Renal pelvis (tissue), 12 donors: Measurements from ENCODE around the gene SLC27A5. TPM values are rescaled to one million over a fixed set of nuclear protein-coding genes. Genes with fewer than 3 reads are reported as not detected.

Experiments
- DNase-seq: peaks from one replicate; pipeline ENCODE4 v3.0.0-alpha.2; 2013
- long read RNA-seq, 16 experiments: transcript quantifications; one replicate each; lab custom pipeline, GENCODE V29; 2026
- polyA plus RNA-seq, 3 donors: library from polyadenylated mRNA; unstranded; fragments of 120-200 nt; gene quantifications; one replicate each; pipeline ENCODE4 v1.2.1, GENCODE V29; 2013; ENCODE audit not compliant: insufficient read length in 3 of 3

SLC27A5 gene, protein sequence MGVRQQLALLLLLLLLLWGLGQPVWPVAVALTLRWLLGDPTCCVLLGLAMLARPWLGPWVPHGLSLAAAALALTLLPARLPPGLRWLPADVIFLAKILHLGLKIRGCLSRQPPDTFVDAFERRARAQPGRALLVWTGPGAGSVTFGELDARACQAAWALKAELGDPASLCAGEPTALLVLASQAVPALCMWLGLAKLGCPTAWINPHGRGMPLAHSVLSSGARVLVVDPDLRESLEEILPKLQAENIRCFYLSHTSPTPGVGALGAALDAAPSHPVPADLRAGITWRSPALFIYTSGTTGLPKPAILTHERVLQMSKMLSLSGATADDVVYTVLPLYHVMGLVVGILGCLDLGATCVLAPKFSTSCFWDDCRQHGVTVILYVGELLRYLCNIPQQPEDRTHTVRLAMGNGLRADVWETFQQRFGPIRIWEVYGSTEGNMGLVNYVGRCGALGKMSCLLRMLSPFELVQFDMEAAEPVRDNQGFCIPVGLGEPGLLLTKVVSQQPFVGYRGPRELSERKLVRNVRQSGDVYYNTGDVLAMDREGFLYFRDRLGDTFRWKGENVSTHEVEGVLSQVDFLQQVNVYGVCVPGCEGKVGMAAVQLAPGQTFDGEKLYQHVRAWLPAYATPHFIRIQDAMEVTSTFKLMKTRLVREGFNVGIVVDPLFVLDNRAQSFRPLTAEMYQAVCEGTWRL
- polyA plus RNA-seq, result 10 to 100 TPM; 13.3 to 13.8 (median 13.6) TPM
- long read RNA-seq, donor 1, full-length matches to known transcripts, result 14 of 20 reads
- long read RNA-seq, donor 1, partial matches to known transcripts, result 6 of 20 reads
- long read RNA-seq, donor 1, other reads (novel, unspliced or antisense), result 0 of 20 reads
- long read RNA-seq, donor 2, full-length matches to known transcripts, result 10 of 10 reads
- long read RNA-seq, donor 2, partial matches to known transcripts, result 0 of 10 reads
- long read RNA-seq, donor 2, other reads (novel, unspliced or antisense), result 0 of 10 reads
- long read RNA-seq, donor 3, full-length matches to known transcripts, result 5 of 360 reads
- long read RNA-seq, donor 3, partial matches to known transcripts, result 355 of 360 reads
- long read RNA-seq, donor 3, other reads (novel, unspliced or antisense), result 0 of 360 reads
- long read RNA-seq, donor 4, full-length matches to known transcripts, result 14 of 14 reads
- long read RNA-seq, donor 4, partial matches to known transcripts, result 0 of 14 reads
- long read RNA-seq, donor 4, other reads (novel, unspliced or antisense), result 0 of 14 reads
- long read RNA-seq, donor 5, partial matches to known transcripts, result 0 of 2 reads
- long read RNA-seq, donor 5, other reads (novel, unspliced or antisense), result 0 of 2 reads
- long read RNA-seq, donor 6, full-length matches to known transcripts, result 12 of 17 reads
- long read RNA-seq, donor 6, partial matches to known transcripts, result 5 of 17 reads
- long read RNA-seq, donor 6, other reads (novel, unspliced or antisense), result 0 of 17 reads
- long read RNA-seq, donor 7, full-length matches to known transcripts, result 12 of 19 reads
- long read RNA-seq, donor 7, partial matches to known transcripts, result 7 of 19 reads
- long read RNA-seq, donor 7, other reads (novel, unspliced or antisense), result 0 of 19 reads
- long read RNA-seq, donor 8, full-length matches to known transcripts, result 2 of 2 reads
- long read RNA-seq, donor 8, partial matches to known transcripts, result 0 of 2 reads
- long read RNA-seq, donor 8, other reads (novel, unspliced or antisense), result 0 of 2 reads
- long read RNA-seq, donor 9, full-length matches to known transcripts, result 11 of 11 reads
- long read RNA-seq, donor 9, partial matches to known transcripts, result 0 of 11 reads
- long read RNA-seq, donor 9, other reads (novel, unspliced or antisense), result 0 of 11 reads
- long read RNA-seq, donor 10, full-length matches to known transcripts, result 8 of 8 reads
- long read RNA-seq, donor 10, partial matches to known transcripts, result 0 of 8 reads
- long read RNA-seq, donor 10, other reads (novel, unspliced or antisense), result 0 of 8 reads
- long read RNA-seq, donor 11, partial matches to known transcripts, result 5 of 10 reads
- long read RNA-seq, donor 11, other reads (novel, unspliced or antisense), result 0 of 10 reads
- long read RNA-seq, donor 12, full-length matches to known transcripts, result 19 of 19 reads
- long read RNA-seq, donor 12, partial matches to known transcripts, result 0 of 19 reads
- long read RNA-seq, donor 12, other reads (novel, unspliced or antisense), result 0 of 19 reads
- long read RNA-seq, donor 13, full-length matches to known transcripts, result 8 of 8 reads
- long read RNA-seq, donor 13, partial matches to known transcripts, result 0 of 8 reads
- long read RNA-seq, donor 13, other reads (novel, unspliced or antisense), result 0 of 8 reads
- long read RNA-seq, donor 14, full-length matches to known transcripts, result 17 of 17 reads
- long read RNA-seq, donor 14, partial matches to known transcripts, result 0 of 17 reads
- long read RNA-seq, donor 14, other reads (novel, unspliced or antisense), result 0 of 17 reads
- long read RNA-seq, donor 15, full-length matches to known transcripts, result 10 of 26 reads
- long read RNA-seq, donor 15, partial matches to known transcripts, result 16 of 26 reads
- long read RNA-seq, donor 15, other reads (novel, unspliced or antisense), result 0 of 26 reads
- long read RNA-seq, donor 16, full-length matches to known transcripts, result 10 of 10 reads
- long read RNA-seq, donor 16, partial matches to known transcripts, result 0 of 10 reads
- long read RNA-seq, donor 16, other reads (novel, unspliced or antisense), result 0 of 10 reads

DNA sequence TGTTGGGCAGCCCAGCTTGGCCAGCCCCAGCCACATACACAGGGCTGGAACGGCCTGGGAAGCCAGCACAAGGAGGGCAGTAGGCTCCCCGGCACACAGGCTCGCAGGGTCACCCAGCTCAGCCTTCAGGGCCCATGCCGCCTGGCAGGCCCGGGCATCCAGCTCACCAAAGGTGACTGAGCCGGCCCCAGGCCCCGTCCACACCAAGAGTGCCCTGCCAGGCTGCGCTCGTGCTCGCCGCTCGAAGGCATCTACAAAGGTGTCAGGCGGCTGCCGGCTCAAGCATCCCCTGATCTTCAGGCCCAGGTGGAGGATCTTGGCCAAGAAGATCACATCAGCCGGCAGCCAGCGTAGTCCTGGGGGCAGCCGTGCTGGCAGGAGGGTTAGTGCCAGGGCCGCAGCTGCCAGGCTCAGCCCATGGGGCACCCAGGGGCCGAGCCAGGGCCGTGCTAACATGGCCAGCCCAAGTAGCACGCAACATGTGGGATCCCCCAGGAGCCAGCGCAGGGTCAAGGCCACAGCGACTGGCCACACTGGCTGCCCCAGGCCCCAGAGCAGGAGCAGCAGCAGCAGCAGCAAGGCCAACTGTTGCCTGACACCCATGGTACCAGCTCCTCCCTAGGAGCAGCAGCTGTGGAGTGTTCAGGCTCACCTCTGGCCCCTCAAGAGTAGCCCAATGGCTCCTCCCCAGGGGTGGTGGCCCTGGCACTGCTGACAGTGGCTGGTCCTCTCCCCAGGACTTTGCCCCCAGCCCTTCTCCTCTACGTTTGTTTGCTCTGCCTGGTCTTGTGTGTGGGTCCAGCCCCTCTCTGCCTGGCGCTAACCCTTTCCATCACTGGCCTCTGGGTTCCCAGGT, at the start of gene SLC27A5:
SLC27A5 (minus strand) TSS at position 640 of the 856 bp plus-strand sequence; CDS start at position 603, 37 bp downstream.
- DNase-seq, result no peak

- no peak for DNase-seq
Measured at GRCh38 chr19:58560921-58561320, 49.1 kb upstream of the SLC27A5 start.

- no peak for DNase-seq
Measured at GRCh38 chr19:58560007-58560887, 48.5 kb upstream of the SLC27A5 start.

DNA sequence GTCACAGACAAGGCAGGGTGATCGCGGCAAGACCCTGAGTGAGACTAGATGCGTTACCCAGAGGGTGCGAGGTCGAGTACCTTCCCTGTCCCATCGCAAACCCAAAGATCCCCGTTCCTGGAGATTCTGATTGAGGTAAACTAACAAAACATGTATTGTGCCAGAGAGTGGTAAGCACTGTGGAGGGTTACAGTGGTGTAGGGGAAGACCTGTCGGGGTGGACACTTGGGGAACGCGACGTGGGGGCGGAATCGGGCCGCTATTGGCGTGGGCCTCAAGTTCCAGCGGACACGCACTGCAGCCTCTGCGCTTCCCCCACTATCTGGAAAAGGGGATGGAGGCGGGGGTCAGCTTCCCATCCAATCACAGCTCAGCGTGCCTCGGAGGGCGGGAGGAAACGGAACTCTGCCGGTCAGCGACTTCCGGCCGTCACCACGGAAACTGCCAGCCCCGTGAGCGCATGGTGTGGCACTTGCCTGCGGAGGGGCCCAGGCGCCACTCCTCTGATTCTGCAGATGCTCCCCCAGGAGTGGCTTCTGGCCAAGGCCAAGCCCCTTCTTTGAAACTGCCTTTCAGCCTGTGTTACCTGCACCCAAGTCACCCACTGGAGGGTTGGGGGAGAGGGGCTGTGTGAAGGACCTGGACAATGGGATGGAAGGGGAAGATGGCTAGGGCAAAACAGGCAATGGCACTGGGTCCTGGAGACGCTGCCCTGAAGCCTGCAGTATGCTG, 47.6 kb upstream of the SLC27A5 start:
- peak; percentile 92 for DNase-seq

DNA sequence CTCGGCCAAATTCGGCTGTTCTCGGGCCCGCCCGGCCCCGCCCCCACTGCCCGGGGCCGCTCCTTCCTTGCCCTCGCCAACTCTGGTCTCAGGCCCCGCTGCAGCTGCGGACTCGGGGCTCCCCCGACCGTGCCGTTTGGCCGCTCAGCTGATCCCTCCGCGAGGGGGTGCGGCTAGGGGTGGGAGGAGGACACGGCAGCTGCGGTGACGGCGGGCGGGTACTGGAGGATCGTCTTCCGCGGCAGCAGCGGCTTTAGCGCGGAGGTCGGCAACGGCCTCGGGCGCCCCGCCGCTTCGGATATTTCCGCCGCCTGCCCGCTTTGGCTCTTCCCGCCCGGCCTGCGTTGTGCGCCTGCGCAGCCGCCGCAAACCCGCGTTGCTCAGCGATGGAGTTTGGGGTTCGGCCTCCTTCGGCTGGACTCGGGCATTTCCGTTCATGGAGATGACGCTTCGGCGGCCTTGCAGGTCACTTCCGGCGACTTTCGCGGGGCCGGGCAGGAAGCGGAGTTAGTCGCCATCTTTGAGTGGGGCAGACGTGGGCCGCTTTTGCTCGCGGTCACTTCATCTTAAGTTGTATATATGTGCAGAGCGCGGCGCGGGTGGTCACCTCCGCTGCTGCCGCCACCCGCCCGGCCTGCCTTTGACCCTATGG, 47.0 kb upstream of the SLC27A5 start:
- DNase-seq, result peak; percentile 99

- no peak for DNase-seq
Measured at GRCh38 chr19:58558066-58558622, 46.4 kb upstream of the SLC27A5 start, which contains the start of gene UBE2M. UBE2M (minus strand) TSS chr19:58558611; CDS start chr19:58558381, 230 bp downstream.

GRCh38 chr19:58557221-58558065, 45.7 kb upstream of the SLC27A5 start:
- DNase-seq, result no peak

DNA sequence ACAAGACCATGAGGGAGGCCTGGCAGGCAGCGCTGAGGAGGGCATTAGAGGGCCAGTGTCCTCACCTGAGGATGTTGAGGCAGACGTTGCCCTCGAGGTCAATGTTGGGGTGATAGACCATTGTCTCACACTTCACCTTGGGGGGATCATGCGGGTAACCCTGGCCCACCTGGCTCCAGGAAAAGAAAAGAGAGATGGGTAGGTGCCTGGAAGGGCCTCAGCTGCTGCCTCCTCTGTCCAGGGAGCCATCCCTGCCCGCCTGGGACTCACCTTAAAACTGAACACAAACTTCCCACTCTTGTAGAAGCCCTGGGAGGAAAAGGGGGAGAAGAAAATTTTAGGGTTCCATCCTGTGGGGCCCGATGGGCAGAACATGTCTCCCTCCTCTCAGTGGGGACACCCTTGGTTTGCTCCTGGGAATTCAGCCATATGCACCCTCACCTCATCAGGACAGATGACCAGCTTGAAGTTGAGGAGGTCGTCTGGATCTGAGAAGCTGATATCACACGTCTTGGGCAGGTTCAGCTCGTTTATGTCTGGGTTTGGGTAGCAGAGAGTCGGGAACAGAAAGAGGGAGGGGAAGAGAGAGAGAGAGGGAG, 44.9 kb upstream of the SLC27A5 start:
- no peak for DNase-seq

- DNase-seq, result no peak
Measured at GRCh38 chr19:58555920-58556621, 44.3 kb upstream of the SLC27A5 start.

- no peak for DNase-seq
Measured at GRCh38 chr19:58555369-58555885, 43.6 kb upstream of the SLC27A5 start.

- peak; percentile 97 for DNase-seq
Measured at GRCh38 chr19:58554494-58555368, 42.9 kb upstream of the SLC27A5 start, which contains the start of gene CHMP2A. CHMP2A (minus strand) TSS chr19:58555105; CDS start chr19:58554212, 893 bp downstream.
